HepG2 (cell line): ENCODE results near the gene METTL6. TPM values are rescaled to one million over a fixed set of nuclear protein-coding genes. Genes with fewer than 3 reads are reported as not detected.

ENCODE experiments used
- ATAD3A ChIP-seq: sonication (generic); formaldehyde crosslinking; IDR thresholded peaks from 2 replicates; pipeline ENCODE4 v1.4.0; 2020; ENCODE audit warnings: missing genetic modification reagents
- ETV6 ChIP-seq: sonication (generic); formaldehyde crosslinking; conservative IDR thresholded peaks from 2 replicates; pipeline ENCODE4 v1.4.0; 2020; ENCODE audit warnings: missing genetic modification reagents
- HIVEP1 ChIP-seq: sonication (generic); formaldehyde crosslinking; IDR thresholded peaks from 2 replicates; pipeline ENCODE4 v1.4.0; 2020; ENCODE audit warnings: mild to moderate bottlenecking, missing genetic modification reagents
- IKZF4 ChIP-seq: sonication (generic); formaldehyde crosslinking; IDR thresholded peaks from 2 replicates; pipeline ENCODE4 v1.5.1; 2020; ENCODE audit warnings: borderline replicate concordance, mild to moderate bottlenecking, low read depth, missing genetic modification reagents; ENCODE audit errors: not compliant biosample characterization
- JDP2 ChIP-seq: sonication (generic); formaldehyde crosslinking; IDR thresholded peaks from 2 replicates; pipeline ENCODE4 v1.8.1; 2022; ENCODE audit warnings: missing genetic modification reagents, borderline replicate concordance
- KAT2B ChIP-seq: fragments of 150-350 bp; IDR thresholded peaks from 2 replicates; pipeline ENCODE4 v1.6.1; 2014; ENCODE audit warnings: low read depth, low read length, borderline replicate concordance
- KDM6A ChIP-seq: IDR thresholded peaks from 2 replicates; pipeline ENCODE4 v1.6.1; 2016; ENCODE audit warnings: low read depth
- KLF11 ChIP-seq: IDR thresholded peaks from 2 replicates; pipeline ENCODE4 v1.6.1; 2016; ENCODE audit warnings: missing compliant biosample characterization
- LCORL ChIP-seq, 2 experiments: fragments of 450-650 bp in 1 of 2; sonication (generic) in 1 of 2; formaldehyde crosslinking in 1 of 2; IDR thresholded peaks; 2 replicates each; pipeline versions ENCODE4 v1.5.0 to v1.6.1; 2017 to 2020; ENCODE audit warnings: antibody characterized with exemption in 1 of 2, missing genetic modification reagents in 1 of 2
- NCOA1 ChIP-seq: sonication (generic); formaldehyde crosslinking; IDR thresholded peaks from 2 replicates; pipeline ENCODE4 v1.9.0; 2021; ENCODE audit warnings: missing genetic modification reagents
- YEATS2 ChIP-seq: sonication (generic); formaldehyde crosslinking; IDR thresholded peaks from 2 replicates; pipeline ENCODE4 v1.4.0; 2020; ENCODE audit warnings: missing genetic modification reagents, borderline replicate concordance
- ZBTB39 ChIP-seq: sonication (generic); formaldehyde crosslinking; IDR thresholded peaks from 2 replicates; pipeline ENCODE4 v1.5.0; 2020; ENCODE audit warnings: missing genetic modification reagents
- ZMYM3 ChIP-seq: sonication (generic); formaldehyde crosslinking; IDR thresholded peaks from 2 replicates; pipeline ENCODE4 v1.5.1; 2020; ENCODE audit warnings: mild to moderate bottlenecking, missing genetic modification reagents
- ZNF224 ChIP-seq: sonication (generic); formaldehyde crosslinking; IDR thresholded peaks from 2 replicates; pipeline ENCODE4 v1.5.0; 2020; ENCODE audit warnings: mild to moderate bottlenecking, missing genetic modification reagents
- ZNF3 ChIP-seq: IDR thresholded peaks from 2 replicates; pipeline ENCODE4 v1.7.0; 2017; ENCODE audit warnings: inconsistent platforms
- ZNF530 ChIP-seq: sonication (generic); formaldehyde crosslinking; IDR thresholded peaks from 2 replicates; pipeline ENCODE4 v1.5.0; 2020; ENCODE audit warnings: low read depth, mild to moderate bottlenecking, missing genetic modification reagents
- ZNF556 ChIP-seq: sonication (generic); formaldehyde crosslinking; IDR thresholded peaks from 2 replicates; pipeline ENCODE4 v1.4.0; 2020; ENCODE audit warnings: mild to moderate bottlenecking, missing genetic modification reagents, borderline replicate concordance
- ZNF577 ChIP-seq: sonication (generic); formaldehyde crosslinking; IDR thresholded peaks from 2 replicates; pipeline ENCODE4 v1.4.0; 2020; ENCODE audit warnings: mild to moderate bottlenecking, low read depth, missing genetic modification reagents, borderline replicate concordance
- ZNF644 ChIP-seq: IDR thresholded peaks from 2 replicates; pipeline ENCODE4 v1.6.1; 2016; ENCODE audit warnings: low read depth
- ZNF660 ChIP-seq: sonication (generic); formaldehyde crosslinking; IDR thresholded peaks from 2 replicates; pipeline ENCODE4 v1.5.1; 2020; ENCODE audit warnings: mild to moderate bottlenecking, low read depth, missing genetic modification reagents, borderline replicate concordance
- polyA plus RNA-seq, 8 experiments: library from polyadenylated mRNA; depleted of rRNA in 3 of 8; stranded (reverse) in 7 of 8; unstranded in 1 of 8; fragments of >200 nt; fragmentation: Illumina TruSeq in 4 of 8; extraction: Trizol in 4 of 8; gene quantifications; 2 replicates each; pipeline versions ENCODE4 v1.2.1 to v1.2.3, GENCODE V29; 2011 to 2016; ENCODE audit warnings: low read depth in 4 of 8, missing spikeins in 1 of 8, mixed read lengths in 1 of 8; ENCODE audit not compliant: insufficient read depth in 1 of 8
- total RNA-seq, 5 experiments: library from RNA; depleted of rRNA; stranded (reverse); fragments of >200 nt; fragmentation: Illumina TruSeq; extraction: Trizol; gene quantifications; 2 replicates each; pipeline ENCODE4 v1.2.3, GENCODE V29; 2016; ENCODE audit warnings: low read depth in 1 of 5
- TF ChIP-seq, protein P1 (sequence below): sonication (generic); formaldehyde crosslinking; IDR thresholded peaks from 2 replicates; pipeline ENCODE4 v1.5.0; 2020; ENCODE audit warnings: mild to moderate bottlenecking, missing genetic modification reagents, borderline replicate concordance

METTL6 gene
- total and polyA plus RNA-seq, 2 of the 13 experiments (the other 11 are each of a cell fraction or from before 2014, with no cell fraction given), result 17.2 to 29.4 TPM

- TF ChIP-seq, protein P1, sequence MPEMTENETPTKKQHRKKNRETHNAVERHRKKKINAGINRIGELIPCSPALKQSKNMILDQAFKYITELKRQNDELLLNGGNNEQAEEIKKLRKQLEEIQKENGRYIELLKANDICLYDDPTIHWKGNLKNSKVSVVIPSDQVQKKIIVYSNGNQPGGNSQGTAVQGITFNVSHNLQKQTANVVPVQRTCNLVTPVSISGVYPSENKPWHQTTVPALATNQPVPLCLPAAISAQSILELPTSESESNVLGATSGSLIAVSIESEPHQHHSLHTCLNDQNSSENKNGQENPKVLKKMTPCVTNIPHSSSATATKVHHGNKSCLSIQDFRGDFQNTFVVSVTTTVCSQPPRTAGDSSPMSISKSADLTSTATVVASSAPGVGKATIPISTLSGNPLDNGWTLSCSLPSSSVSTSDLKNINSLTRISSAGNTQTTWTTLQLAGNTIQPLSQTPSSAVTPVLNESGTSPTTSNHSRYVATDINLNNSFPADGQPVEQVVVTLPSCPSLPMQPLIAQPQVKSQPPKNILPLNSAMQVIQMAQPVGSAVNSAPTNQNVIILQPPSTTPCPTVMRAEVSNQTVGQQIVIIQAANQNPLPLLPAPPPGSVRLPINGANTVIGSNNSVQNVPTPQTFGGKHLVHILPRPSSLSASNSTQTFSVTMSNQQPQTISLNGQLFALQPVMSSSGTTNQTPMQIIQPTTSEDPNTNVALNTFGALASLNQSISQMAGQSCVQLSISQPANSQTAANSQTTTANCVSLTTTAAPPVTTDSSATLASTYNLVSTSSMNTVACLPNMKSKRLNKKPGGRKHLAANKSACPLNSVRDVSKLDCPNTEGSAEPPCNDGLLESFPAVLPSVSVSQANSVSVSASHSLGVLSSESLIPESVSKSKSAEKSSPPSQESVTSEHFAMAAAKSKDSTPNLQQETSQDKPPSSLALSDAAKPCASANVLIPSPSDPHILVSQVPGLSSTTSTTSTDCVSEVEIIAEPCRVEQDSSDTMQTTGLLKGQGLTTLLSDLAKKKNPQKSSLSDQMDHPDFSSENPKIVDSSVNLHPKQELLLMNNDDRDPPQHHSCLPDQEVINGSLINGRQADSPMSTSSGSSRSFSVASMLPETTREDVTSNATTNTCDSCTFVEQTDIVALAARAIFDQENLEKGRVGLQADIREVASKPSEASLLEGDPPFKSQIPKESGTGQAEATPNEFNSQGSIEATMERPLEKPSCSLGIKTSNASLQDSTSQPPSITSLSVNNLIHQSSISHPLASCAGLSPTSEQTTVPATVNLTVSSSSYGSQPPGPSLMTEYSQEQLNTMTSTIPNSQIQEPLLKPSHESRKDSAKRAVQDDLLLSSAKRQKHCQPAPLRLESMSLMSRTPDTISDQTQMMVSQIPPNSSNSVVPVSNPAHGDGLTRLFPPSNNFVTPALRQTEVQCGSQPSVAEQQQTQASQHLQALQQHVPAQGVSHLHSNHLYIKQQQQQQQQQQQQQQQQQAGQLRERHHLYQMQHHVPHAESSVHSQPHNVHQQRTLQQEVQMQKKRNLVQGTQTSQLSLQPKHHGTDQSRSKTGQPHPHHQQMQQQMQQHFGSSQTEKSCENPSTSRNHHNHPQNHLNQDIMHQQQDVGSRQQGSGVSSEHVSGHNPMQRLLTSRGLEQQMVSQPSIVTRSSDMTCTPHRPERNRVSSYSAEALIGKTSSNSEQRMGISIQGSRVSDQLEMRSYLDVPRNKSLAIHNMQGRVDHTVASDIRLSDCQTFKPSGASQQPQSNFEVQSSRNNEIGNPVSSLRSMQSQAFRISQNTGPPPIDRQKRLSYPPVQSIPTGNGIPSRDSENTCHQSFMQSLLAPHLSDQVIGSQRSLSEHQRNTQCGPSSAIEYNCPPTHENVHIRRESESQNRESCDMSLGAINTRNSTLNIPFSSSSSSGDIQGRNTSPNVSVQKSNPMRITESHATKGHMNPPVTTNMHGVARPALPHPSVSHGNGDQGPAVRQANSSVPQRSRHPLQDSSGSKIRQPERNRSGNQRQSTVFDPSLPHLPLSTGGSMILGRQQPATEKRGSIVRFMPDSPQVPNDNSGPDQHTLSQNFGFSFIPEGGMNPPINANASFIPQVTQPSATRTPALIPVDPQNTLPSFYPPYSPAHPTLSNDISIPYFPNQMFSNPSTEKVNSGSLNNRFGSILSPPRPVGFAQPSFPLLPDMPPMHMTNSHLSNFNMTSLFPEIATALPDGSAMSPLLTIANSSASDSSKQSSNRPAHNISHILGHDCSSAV (CRISPR knock-in tag), result 0 out of 2 replicates have a peak, but pooled peaks have one; percentile 13
- TF ChIP-seq KAT2B, result no peak
- TF ChIP-seq KDM6A (CRISPR knock-in tag), result no peak
- TF ChIP-seq KLF11 (CRISPR knock-in tag), result no peak
- TF ChIP-seq LCORL (IDR thresholded peaks at IDR 0.05), result no peak
- peak; percentile 42; the same call in 1 of the 2 replicates for TF ChIP-seq LCORL (CRISPR knock-in tag; IDR thresholded peaks at IDR 0.05)
- TF ChIP-seq ZNF660 (CRISPR knock-in tag), result no peak
- peak; percentile 41; the same call in 1 of the 2 replicates for TF ChIP-seq ZNF224 (CRISPR knock-in tag)
- peak; percentile 21; the same call in 1 of the 2 replicates for TF ChIP-seq ZNF556
- TF ChIP-seq ETV6 (CRISPR knock-in tag), result no peak; the same call in 1 of the 2 replicates
- no peak for TF ChIP-seq ZBTB39
- TF ChIP-seq ATAD3A (CRISPR knock-in tag), result no peak
- no peak for TF ChIP-seq NCOA1
- TF ChIP-seq ZNF577 (CRISPR knock-in tag), result no peak
- no peak for TF ChIP-seq JDP2 (CRISPR knock-in tag)
- TF ChIP-seq ZNF644, result no peak
- no peak for TF ChIP-seq IKZF4 (CRISPR knock-in tag)
- TF ChIP-seq YEATS2 (CRISPR knock-in tag), result peak; percentile 90
- no peak for TF ChIP-seq ZNF3 (CRISPR knock-in tag)
- no peak for TF ChIP-seq ZNF530 (CRISPR knock-in tag)
- TF ChIP-seq HIVEP1, result peak; percentile 54; the same call in 1 of the 2 replicates
- TF ChIP-seq ZMYM3 (CRISPR knock-in tag), result no peak
Observed at GRCh38 chr3:15427182-15427880, at the start of gene METTL6, which contains the start of gene EAF1 (continued).
